ENCODE measurements around the gene CCDC106. TPM values are rescaled to one million over a fixed set of nuclear protein-coding genes. Genes with fewer than 3 reads are reported as not detected.

Gene CCDC106
- total RNA-seq, 1 donor = 1.9 TPM

- Histone ChIP-seq H3K9me3 (ENCODE audit: low read depth, low read length) (no peaks in the 10 kb centered on the region), H3K4me1 (ENCODE audit: insufficient read depth, low read length) (peaks cover 4% of the 10 kb centered on the region), H3K27me3 (ENCODE audit: insufficient read depth, low read length) (no peaks in the 10 kb centered on the region), H3K4me3 (ENCODE audit: low read length) (no peak overlapping the region)
Observed at GRCh38 chr19:55684946-55685681, 37.1 kb downstream of the CCDC106 start.

- H3K4me1 ChIP-seq (ENCODE audit: insufficient read depth, low read length) = no peaks in the 10 kb centered on the region
- no peaks in the 10 kb centered on the region for H3K27me3 ChIP-seq (ENCODE audit: insufficient read depth, low read length)
- no peak overlapping the region for H3K4me3 ChIP-seq (ENCODE audit: low read length)
- H3K9me3 ChIP-seq (ENCODE audit: low read depth, low read length) = no peaks in the 10 kb centered on the region
Observed at GRCh38 chr19:55685776-55686175, 37.8 kb downstream of the CCDC106 start.

GRCh38 chr19:55686311-55687050 lies 38.5 kb downstream of the CCDC106 start:
- H3K9me3 ChIP-seq (ENCODE audit: low read depth, low read length) = no peaks in the 10 kb centered on the region
- no peaks in the 10 kb centered on the region for H3K4me1 ChIP-seq (ENCODE audit: insufficient read depth, low read length)
- H3K4me3 ChIP-seq (ENCODE audit: low read length) = no peak overlapping the region
- no peaks in the 10 kb centered on the region for H3K27me3 ChIP-seq (ENCODE audit: insufficient read depth, low read length)

DNA sequence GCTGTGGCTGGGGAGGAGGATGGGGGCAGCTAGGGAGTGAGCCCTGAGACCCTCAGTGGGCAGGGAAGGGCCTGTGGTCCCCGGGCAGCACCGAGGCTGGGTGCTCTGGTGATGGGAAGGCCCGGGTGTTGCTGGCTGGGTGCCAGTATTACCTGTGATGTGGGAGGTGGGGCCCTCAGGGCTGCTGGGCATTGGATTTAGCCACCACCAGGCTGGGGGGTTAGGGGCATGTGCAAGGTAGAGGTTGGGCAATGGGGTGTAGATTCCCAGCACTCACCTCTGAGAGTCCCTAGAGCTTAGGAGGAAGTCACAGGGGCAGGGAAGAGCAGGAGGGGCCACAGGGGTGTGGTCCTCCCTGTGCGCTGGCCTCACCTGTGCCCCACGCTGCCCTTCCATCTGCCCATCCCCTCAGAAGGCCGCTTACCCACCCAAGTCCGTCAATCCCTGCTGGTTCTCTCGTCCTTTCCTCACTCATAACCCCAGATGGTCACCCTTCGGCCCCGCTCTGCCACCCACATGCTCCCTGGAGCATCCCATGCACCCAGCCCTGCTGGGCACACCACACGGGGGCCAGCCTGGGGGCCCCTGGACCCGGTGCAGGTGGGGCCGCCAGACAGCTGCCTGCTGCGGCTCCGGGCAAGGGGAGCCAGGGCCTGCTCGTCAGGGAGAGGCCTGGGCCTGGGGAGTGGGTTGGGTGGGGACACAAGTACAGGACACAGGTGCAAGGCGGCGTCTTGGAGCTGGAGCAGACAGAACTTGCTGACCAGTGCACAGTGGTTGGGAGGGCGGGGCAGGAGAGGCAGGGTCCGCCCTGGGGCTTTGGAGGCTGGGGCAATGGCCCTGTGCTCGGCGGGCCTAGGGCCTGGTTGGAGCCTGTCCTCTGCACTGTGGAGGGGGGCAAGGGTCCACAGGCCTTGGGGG lies 39.5 kb downstream of the CCDC106 start:
- Histone ChIP-seq H3K4me1 (ENCODE audit: insufficient read depth, low read length) (no peaks in the 10 kb centered on the region), H3K9me3 (ENCODE audit: low read depth, low read length) (no peaks in the 10 kb centered on the region), H3K27me3 (ENCODE audit: insufficient read depth, low read length) (no peaks in the 10 kb centered on the region), H3K4me3 (ENCODE audit: low read length) (no peak overlapping the region)

GRCh38 chr19:55688422-55689218 lies 40.6 kb downstream of the CCDC106 start:
- Histone ChIP-seq H3K4me1 (ENCODE audit: insufficient read depth, low read length) (no peaks in the 10 kb centered on the region), H3K9me3 (ENCODE audit: low read depth, low read length) (no peaks in the 10 kb centered on the region), H3K4me3 (ENCODE audit: low read length) (no peak overlapping the region), H3K27me3 (ENCODE audit: insufficient read depth, low read length) (no peaks in the 10 kb centered on the region)

GRCh38 chr19:55689411-55690108 lies 41.5 kb downstream of the CCDC106 start:
- Histone ChIP-seq H3K9me3 (ENCODE audit: low read depth, low read length) (no peaks in the 10 kb centered on the region), H3K4me3 (ENCODE audit: low read length) (no peak overlapping the region), H3K4me1 (ENCODE audit: insufficient read depth, low read length) (no peaks in the 10 kb centered on the region), H3K27me3 (ENCODE audit: insufficient read depth, low read length) (no peaks in the 10 kb centered on the region)

DNA sequence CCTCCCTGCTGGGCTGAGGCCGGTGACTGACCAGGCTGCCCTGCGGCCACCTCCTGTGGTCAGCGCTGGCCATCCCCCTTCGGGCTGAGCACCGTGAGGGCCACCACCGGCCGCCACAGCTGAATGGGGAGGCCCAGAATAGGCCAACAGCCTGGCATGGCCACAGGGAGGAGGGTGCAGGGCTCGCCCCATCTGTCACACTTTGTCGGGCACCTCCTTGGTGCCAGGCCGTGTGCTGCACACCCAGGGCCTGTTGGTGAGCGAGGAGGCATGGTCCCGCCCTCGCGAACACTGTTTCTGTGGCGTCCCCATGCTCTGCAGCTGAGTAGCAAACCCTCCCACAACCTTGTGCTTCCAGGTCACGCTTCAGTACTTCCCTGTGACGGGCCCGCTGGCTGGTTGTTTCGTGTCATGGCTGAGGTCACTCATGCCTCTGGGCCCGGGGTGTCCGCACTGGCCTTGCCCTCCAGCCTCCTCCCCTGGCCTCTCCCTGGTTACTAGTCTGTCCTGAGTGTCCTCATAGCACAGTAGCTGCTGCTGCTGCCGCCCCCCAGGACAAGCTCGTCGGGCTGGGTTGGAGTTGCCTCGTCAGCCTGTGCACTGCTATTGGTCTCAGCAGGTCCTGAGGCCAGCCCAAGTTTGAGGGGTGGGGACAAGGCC lies 42.2 kb downstream of the CCDC106 start:
- Histone ChIP-seq H3K27me3 (ENCODE audit: insufficient read depth, low read length) (no peaks in the 10 kb centered on the region), H3K4me3 (ENCODE audit: low read length) (no peak overlapping the region), H3K4me1 (ENCODE audit: insufficient read depth, low read length) (no peaks in the 10 kb centered on the region), H3K9me3 (ENCODE audit: low read depth, low read length) (no peaks in the 10 kb centered on the region)

- Histone ChIP-seq H3K27me3 (ENCODE audit: insufficient read depth, low read length) (no peaks in the 10 kb centered on the region), H3K4me1 (ENCODE audit: insufficient read depth, low read length) (no peaks in the 10 kb centered on the region), H3K9me3 (ENCODE audit: low read depth, low read length) (no peaks in the 10 kb centered on the region), H3K4me3 (ENCODE audit: low read length) (no peak overlapping the region)
Observed at GRCh38 chr19:55690769-55691545, 42.9 kb downstream of the CCDC106 start.

DNA sequence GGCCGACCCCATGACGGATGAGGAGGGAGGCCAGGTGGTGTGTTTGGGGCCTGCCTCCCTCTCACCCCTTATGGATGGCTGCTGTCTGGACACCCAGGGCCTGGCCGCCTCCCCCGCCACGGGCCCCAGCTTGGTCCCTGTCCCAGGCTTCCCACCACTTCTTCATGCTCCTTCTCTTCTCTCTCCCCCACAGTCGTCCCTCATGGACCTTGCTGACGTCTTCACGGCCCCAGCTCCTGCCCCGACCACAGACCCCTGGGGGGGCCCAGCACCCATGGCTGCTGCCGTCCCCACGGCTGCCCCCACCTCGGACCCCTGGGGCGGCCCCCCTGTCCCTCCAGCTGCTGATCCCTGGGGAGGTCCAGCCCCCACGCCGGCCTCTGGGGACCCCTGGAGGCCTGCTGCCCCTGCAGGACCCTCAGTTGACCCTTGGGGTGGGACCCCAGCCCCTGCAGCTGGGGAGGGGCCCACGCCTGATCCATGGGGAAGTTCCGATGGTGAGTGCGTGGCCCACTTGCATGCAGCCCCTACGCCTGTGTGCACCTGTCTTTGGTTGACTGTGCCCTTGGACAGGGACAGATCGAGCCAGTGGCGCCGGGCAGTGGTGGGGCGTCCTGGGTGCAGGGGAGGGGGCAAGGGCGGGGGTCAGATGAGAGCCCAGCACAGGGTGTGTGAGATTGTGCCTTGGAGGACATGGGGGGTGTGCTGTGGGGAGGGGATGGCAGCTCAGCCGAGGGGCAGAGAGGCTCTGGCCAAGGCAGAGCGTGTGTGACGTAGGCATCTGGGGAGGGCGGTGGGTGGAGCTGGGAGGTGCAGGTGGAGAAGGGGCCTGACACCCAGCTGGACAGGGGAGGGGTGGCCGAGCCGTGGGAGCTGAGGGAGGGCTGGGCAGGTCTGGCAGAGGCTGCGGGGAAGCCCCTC lies 43.8 kb downstream of the CCDC106 start:
- H3K4me3 ChIP-seq (ENCODE audit: low read length) = no peak overlapping the region
- H3K9me3 ChIP-seq (ENCODE audit: low read depth, low read length) = no peaks in the 10 kb centered on the region
- H3K4me1 ChIP-seq (ENCODE audit: insufficient read depth, low read length) = no peaks in the 10 kb centered on the region
- no peaks in the 10 kb centered on the region for H3K27me3 ChIP-seq (ENCODE audit: insufficient read depth, low read length)

DNA sequence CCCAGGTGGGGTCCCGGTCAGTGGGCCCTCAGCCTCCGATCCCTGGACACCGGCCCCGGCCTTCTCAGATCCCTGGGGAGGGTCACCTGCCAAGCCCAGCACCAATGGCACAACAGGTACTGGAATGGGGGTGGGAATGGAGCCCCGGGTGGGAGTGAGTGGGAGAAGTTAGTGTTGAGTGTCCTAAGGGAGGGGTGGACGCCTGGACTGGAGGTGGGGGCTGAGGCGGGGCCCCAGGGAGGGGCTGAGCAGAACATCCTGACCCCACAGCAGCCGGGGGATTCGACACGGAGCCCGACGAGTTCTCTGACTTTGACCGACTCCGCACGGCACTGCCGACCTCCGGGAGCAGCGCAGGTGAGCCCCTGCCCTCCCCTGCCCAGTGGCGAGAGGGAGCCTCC lies 44.7 kb downstream of the CCDC106 start:
- no peaks in the 10 kb centered on the region for H3K4me1 ChIP-seq (ENCODE audit: insufficient read depth, low read length)
- no peaks in the 10 kb centered on the region for H3K9me3 ChIP-seq (ENCODE audit: low read depth, low read length)
- H3K4me3 ChIP-seq (ENCODE audit: low read length) = no peak overlapping the region
- H3K27me3 ChIP-seq (ENCODE audit: insufficient read depth, low read length) = no peaks in the 10 kb centered on the region

DNA sequence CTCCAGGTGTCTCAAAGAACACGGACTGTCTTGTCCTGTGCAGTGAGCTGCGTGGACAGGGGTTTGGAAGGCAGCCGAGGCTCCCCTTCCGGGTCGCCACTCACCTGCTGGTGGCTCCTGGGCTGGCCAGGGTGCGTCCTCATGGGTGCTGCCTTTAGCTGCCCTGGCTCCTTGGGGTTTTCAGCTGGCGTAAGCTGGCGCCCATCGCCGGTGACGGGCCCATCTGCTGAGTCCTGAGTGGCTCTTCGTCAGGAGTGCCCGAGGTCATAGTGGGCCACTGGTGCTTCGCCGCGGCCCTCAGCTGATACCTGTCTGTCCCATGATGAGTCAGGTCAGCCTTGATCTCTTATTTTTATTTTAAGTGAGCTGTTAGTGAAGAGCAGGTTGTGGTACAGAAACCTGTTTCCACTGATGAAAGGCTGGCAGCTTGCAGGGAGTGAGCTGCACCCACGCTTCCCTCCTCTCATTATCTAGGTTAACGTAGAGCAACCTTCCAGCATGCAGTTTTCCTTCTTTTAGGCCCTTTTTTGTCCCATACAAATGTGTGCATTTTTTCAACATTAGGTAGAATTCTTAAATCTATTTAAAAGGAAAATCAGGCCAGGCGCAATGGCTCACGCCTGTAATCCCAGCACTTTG lies 45.4 kb downstream of the CCDC106 start:
- Histone ChIP-seq H3K9me3 (ENCODE audit: low read depth, low read length) (no peaks in the 10 kb centered on the region), H3K4me3 (ENCODE audit: low read length) (no peak overlapping the region), H3K4me1 (ENCODE audit: insufficient read depth, low read length) (no peaks in the 10 kb centered on the region), H3K27me3 (ENCODE audit: insufficient read depth, low read length) (no peaks in the 10 kb centered on the region)

GRCh38 chr19:55694241-55694655 lies 46.2 kb downstream of the CCDC106 start:
- H3K4me3 ChIP-seq (ENCODE audit: low read length) = no peak overlapping the region
- no peaks in the 10 kb centered on the region for H3K27me3 ChIP-seq (ENCODE audit: insufficient read depth, low read length)
- no peaks in the 10 kb centered on the region for H3K4me1 ChIP-seq (ENCODE audit: insufficient read depth, low read length)
- H3K9me3 ChIP-seq (ENCODE audit: low read depth, low read length) = no peaks in the 10 kb centered on the region
